NCI-H1092 treated with DMSO at 0.1 percent for 48 hours (cell line): ENCODE data around the gene MRPL18.
"Not testable (repeated sequence)": the region's sequence is repeated elsewhere in the genome, so short reads cannot be mapped to it uniquely, and the experiment has no call there.

Experiments
- DNase-seq: peaks from one replicate; lab custom pipeline; 2025; lab: John Stamatoyannopoulos, UW

The MRPL18 gene

DNA sequence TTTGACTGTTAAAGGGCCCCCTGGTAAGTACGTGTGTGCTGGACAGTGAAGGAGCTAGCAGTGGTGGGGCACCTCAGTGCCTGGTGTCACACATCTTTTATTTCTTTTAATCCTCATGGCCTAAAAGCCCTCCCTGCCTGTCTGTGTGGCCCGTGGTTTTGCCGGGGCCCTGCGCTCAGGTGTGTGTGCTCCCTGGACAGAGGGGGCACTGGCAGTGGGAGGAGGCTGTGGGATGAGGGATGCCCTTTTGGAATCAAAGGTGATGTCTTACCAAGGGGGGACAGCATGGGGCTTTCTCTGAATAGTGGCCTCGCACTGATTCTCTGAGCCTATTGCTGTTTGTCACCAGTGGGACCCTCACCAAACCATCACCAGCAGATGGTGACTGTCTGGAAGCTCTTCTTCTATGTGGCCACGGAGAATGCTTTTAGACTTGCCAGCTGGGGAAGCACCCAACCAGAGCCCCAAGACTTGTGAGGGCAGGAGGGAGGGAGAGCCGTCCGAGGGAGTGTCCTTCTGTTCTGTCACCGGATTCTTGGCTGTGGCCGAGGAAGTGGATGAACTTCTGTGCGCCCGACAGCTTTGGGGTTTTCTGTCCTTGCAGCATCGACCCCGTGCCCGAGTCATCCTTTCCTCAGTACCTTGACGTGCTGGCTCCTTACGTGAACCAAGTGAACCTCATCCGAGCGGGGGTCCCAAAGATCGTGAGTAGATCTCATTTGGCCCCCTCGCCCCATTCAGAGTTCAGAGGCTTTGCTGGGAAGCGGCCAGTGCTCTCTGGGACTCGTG, 27.9 kb downstream of the MRPL18 start:
- DNase-seq, result no peak

DNA sequence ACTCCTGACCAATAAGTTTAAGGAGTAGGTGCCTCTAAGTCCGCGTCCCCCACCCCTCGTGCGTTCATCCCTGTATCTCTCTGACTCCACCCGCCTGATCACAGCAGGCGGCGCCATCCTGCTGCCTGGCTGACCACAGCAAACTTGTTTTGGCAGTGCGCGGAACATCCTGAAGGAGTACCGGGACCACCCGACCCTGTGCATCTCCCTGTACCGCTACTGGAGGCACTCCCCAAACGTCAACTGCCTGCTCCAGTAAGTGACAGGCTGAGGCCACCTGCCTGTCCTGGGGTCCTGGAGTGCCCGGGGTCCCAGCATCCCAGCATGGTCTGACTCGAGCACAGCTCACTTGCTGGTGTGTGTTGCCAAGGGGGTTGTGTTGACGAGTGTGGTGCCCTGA, 28.8 kb downstream of the MRPL18 start:
- DNase-seq, result no peak

DNA sequence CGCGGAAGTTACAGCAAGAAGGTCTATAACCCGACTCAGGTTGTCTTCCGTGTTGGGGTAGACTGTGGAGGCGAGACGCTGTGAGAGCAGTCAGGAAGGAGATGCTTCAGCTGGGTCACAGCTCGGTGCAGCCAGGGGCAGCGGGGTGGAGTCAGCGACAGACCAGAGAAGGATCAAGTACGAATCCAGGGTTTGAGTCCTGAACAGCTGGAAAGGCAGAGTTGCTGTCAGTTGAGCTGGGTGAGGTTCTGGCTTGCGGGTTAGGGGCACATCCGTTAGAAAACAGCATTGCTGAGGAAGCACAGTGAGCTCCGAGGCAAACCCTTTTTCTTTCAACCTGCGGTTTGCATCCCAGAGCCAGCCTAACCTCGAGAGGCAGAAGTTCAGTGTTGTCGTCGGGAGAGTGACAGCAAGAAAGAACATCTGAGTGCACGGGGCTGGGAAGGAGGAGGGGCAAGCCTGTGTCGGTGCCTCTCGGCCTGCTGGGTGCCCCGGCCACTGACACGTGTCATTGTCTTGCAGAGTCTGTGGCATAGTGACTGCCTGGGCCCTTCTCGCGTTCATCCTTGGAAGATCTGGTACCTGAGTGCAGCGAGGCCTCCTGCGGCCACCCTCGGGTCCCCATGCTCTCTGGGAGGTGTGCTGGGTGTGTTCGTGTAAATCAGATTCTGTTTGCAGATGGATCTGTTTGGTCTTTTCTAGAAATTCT, 29.8 kb downstream of the MRPL18 start:
- no peak for DNase-seq

DNA sequence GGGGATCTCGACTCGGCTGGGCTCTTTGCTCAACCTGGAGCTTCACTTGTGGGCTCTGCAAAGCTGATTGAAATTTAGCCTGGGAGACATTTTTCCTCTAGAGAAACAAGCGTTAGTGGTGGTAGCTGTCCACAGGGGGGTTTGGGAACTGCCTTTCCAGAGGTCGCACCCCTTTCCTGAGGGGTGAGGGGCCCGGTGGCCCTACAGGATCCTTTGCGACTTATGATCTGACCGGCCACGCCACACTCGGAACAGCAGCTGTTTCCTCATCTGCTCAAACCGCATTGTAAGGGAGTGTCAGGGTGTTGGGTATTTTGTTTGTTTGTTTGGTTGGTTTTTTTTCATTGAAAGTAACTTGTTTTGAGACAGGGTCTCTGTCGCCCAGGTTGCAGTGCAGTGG, 30.9 kb downstream of the MRPL18 start:
- no peak for DNase-seq

DNA sequence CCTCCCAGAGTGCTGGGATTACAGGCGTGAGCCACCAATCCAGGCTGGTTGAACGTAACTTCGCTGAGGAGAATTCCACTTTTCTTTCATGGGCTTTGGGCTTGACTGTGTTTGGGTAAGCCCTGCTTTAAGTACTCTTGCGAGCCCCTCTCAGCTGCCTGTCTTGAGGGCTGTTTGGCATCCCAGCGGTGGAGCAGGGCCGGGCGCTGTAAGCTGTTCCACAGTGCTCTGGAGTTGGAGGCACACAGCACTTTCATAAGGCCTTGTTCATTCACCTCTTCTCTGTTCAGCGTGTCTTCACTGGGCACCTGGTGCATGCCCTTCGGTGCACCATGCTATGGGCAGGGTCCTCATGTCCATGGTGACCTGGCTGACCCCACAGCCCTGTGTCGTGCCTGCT, 31.5 kb downstream of the MRPL18 start:
- DNase-seq, result no peak

DNA sequence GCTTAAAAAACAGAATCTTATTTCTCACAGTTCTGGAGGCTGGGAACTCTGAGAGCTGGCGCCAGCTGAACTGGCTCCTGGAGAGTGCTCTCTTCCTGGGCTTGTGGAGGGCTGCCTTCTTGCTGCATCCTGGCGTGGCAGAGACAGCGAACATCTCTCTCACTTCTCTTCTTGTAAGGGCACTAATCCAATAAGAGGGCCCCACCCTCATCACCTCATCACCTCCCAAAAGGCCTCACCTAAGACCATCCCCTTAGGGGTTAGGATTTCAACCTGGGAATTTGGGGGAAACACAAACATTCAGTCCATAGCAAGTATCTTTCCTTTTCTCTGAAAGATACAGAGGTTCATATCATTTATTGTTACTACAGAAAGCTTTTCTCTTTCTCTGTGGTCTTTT, 33.7 kb downstream of the MRPL18 start:
- DNase-seq, result no peak

DNA sequence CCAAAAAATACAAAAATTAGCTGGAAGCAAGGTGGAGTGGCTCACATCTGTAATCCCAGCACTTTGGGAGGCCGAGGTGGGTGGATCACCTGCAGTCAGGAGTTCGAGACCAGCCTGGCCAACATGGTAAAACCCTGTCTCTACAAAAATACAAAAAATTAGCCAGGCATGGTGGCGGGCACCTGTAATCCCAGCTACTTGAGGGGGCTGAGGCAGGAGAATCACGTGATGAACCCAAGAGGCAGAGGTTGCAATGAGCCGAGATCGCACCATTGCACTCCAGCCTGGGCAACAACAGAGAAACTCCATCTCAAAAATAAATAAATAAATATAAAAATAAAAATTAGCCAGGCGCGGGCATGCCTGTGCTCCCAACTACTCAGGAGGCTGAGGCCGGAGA, 34.4 kb downstream of the MRPL18 start:
- DNase-seq, result not testable (repeated sequence)

DNA sequence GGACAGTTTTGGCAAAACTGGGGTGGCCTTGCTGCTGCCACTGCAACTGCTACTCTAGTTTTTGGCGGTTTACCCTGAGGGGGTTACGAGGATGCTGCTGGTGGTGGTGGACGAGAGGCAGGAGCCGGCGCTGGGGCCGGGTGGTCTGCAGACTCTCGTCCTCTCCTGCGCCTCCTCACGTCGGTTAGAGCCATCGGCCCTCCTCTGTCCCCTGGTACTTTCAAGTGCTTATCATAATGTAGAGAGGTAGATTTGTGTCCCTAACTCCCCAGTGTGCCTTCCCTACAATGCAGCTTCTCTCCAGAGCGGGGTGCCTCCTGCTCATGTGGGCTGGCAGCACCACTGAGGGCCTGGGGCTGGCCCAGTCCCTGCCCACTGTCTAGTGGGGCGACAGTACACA, 35.7 kb downstream of the MRPL18 start:
- no peak for DNase-seq

DNA sequence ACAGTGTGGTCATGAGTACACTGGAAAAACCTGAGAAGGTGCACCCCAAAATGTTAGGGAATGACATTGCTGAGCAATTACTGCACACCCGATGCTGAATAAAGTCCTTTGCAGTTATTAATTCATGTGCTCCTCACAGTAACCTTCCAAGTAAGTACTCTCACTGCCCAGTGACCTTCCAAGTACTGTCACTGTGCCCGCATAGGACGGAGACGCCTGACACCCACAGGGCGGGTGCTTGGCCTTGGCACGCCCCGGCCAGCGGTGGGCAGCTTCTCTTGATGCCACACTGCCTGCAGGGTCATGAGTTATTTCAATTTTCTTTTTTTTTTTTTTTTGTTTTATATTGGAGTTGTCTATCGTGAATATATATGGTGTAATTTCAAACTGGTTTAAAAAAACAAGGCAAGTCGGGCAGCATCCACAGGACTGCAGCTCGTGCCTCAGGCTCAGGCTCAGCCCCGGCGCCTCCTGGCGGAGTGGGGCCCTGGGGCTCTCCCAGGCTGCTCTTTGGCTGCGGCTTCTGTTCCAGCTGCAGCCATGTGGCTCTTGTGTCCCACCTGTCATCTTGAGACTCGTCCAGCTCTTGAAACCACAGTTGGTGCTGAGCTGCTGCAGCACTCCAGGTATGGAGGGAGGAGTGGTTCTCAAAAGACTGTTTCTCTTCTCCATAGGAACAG, 36.8 kb downstream of the MRPL18 start:
- DNase-seq, result no peak

DNA sequence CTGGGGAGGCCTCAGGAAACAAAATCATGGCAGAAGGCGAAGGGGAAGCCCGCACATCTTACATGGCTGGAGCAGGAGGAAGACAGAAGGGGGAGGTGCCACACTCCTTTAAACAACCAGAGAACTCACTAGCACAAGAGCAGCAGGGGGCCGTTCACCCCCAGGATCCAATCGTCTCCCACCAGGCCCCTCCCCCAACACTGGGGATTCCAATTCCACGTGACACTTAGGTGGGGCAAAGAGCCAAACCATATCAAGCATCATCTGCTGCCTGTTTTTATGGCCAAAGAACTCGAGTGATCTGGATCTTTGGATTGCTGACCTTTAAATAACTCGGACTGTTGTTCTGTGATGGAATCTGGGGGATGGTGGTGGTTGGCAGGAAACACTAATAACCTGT, 37.8 kb downstream of the MRPL18 start:
- DNase-seq, result no peak

DNA sequence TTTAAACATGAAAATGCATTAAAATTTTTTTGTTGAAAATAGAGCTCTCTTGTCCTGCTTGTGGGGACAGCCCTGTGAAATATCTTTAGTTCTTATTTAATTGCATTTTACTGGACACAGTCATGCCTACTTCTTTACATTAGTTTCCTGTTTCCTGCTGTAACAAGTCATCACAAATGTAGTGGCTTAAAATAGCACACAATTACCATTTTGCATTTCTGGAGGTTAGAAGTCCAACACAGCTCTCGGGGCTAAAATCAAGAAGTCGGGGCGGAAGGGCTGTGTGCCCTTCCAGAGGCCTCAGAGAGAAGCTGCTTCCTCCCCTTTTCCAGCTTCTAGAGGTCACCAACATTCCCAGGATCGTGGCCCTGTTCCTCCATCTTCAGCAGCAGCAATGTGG, 39.3 kb downstream of the MRPL18 start:
- no peak for DNase-seq

DNA sequence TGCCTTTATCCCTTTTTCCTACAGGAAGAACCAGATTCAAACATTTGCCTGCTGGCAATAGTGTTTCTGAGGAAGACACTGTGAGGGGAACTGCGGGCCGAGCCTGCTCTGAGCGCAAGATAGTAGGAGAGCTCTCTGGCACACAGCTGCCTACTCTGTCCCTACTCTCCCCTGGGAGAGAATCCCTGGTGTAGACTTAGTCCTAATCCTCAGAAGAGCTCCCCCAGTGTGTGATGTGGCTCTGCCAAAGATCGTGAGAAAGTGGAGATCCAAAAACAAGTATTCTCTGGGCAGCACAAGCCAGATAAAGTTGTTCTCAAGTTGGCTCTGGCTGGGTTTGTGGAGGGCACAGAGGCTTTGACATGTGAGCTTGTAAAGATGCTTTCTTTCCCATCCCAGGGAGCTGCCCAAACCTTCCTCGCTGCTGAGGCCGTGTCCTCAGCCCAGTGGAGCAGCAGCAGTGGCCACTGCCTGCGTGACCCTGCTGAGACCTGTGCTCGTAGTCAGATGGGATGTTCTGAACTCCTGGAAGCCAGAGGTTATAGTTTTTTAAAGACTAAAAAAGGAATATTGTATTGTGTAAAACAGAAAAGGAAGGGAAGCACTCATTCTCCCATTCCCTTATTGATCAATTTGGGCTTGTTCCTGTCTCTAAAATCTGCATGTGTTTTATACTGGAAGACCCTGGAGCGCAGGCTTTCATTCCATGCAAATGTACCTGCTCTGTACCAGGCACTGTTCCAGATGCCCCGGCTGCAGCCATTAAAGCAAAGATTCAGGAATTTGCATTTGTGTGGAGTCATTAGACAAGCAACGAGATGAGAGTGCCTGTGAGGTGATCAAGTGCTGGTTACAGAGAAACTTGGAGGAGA, 40.5 kb downstream of the MRPL18 start:
- no peak for DNase-seq

DNA sequence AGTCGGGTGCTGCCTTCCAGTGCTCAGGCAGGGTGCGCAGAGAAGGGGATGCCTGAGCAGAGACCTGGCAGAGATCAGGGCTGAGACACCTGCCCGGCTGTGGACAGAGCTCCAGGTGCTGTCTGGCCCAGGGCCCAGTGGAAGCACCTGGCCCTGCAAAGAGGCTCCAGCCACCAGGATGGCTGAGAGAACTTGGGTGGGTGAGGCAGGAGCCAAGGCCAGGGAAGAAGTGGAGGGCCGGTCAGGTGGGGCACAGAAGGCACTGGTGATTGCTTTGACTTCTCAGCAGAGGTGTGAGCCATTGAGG, 41.1 kb downstream of the MRPL18 start:
- no peak for DNase-seq

DNA sequence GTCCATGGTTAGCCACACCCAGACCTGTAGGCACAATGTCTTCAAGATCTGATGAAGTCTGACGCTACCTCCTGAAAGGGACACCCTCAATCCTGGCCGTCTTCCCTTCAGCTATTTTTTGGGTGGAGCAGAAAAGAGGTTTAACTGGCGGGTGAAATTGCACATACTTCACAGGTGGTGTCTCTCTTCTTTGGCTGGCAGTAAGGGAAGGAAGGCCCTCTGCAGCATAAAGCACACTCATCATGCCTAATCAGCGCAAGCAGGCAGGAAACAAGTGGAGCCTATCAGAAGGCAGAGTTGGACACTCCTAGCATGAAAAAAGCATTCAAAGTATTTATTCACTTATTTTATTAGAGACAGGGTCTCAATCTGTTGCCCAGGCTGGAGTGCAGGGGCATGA, 42.7 kb downstream of the MRPL18 start:
- DNase-seq, result no peak

DNA sequence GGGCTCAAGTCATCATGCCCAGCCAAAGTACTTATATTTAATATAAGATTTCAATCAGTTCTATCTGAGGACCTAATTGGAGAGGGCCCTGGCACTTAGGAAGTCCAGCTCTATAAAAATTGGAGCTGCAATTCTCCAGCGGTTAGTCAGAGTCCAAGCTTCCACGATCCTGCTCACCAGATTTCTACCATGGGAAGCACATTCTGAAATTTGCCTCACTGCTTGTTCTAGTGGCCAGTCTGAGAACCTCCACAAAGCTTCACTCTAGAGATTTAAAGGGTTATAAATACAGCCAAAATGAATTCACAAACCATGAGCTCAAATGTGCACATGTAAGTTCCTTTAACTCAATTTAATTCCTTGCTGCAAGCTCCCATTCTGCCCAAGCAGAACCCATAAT, 43.3 kb downstream of the MRPL18 start:
- DNase-seq, result no peak

DNA sequence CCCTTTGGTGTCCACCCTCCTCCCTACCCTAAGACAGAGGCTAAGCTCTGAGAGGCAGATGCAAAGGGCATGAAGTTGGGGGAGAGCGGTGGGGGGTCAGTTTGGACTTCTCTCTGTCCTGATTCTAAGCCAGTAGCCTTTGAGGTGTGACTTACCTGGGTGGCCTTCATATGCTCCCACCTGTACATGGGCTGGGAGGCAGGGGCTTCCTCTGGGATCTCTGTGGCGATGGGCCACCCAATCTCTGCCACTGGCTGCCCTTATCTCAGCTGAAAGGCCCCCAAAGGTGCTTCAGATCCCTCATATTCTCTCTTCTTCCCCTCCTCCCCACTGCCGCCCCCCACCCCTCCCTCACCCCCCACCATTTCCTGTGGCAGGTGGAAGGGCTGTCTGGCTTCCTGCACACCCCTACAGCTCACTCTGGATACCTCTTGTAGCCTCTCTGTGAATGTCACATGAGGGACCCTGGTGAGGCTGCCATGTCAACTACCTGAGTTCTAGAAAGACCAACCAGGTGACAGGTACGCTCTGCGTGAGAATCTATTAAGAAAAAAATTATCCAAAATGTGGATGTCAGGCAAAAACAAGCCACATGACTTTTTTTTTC, 43.8 kb downstream of the MRPL18 start:
- no peak for DNase-seq

DNA sequence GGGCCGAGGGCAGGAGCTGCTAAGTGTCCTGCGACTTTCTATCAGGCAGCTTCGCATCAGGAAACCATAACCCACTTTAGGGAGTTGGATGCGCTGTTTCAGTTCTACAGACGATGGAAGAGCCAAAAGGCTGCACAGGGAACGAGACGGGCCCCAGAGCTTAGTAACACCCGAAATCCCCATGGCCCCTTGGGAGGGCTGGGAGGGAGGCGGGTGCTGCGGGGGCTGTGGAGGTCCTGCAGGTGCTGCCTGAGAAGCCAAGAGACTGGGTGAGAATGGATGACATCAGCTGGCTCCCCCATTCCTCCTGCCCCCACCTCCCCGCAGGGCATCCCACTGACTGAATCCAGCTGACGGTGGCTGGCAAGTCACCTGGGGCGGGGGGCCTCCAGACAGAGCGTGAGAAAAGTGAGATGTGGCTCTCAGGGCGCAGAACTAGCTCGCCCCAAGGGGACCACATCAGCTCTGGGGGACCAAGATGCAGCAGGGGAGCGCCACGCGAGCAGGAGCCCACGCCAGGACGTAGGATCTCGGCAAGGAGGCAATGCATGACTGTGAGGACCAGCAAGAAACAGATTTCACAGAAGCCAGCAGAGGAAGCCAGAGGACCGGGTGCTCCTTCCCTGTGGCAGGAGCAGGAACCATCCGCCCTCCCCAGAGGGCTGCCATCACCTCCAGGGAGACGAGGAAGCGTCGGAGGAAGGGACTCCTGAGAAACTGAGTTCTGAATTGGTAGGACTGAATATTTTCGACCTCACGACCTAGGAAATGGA, 46.6 kb downstream of the MRPL18 start:
- DNase-seq, result no peak

DNA sequence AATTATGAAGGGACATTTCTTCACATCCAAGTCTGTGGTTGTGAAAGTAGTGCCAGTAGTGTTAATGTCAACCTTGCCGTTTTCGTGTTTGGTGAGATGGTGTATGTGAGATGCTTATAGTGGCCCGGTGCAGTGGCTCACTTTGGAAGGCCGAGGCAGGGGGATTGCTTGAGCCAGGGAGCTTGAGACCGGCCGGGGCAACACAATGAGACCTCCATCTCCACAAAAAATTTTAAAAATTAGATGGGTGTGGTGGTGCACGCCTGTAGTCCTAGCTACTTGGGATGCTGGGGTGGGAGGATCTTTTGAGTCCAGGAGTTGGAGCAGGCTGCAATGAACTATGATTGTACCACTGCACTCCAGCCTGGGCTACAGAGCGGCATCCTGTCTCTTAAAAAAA, 47.2 kb downstream of the MRPL18 start:
- DNase-seq, result no peak

DNA sequence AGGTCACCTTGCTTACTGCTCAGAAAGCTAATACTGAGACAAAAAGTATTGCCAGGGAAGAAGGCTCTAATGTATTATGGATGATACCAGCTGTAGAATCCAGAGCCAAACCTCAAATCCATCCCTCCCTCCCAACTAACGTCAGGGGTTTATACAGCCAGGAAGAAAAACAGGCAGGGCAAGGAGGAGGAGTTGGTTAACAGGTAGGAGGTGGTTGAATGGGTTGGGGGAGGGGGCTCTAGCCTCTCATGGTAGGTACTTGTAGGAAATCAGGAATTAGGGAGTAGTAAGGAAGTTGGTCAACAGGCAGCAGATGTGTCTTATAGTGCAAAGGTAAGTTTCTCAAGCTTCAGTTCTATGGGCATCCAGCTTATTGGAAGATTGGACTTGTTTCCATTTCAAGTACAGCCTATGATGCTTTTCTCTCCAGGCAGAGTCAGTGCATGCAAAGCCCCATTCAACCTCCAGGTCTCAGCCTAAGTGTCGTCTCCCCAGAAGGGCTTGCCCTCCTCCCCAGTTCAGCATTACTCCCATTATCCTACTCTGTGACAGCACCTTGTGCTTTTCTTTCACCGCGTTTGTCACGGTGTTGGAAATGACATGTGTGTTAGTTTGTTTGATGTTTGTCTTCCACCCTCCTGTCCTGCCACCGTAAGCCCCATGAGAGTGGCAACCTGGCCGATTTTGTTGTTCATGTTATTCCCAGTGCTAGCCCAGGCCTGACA, 47.9 kb downstream of the MRPL18 start:
- no peak for DNase-seq

DNA sequence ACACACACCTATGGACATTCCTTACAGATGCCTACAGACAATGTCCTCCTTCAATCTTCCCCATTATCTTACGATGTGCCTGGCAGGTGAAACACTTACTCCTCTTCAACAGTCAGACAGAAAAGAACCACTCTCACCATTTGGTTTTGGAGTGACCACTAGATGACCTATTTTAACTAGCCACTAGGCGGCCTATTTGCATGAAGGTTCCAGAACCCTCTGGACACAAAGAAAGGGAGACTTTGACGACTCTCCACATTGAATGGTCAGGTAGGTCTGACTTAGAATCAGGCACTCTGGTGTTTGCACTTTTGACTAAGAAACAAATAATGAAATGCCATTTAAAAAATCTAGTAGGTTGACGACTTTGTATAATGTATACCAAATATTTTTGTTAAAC, 51.8 kb downstream of the MRPL18 start:
- no peak for DNase-seq
